Activated T-helper 1 cell treated with anti-CD3 and anti-CD28 coated beads, Interleukin-2, amount 50 U/mL, for 16 hours (primary cell): ENCODE measurements around the gene OGFRL1.
"Not testable (repeated sequence)": the region's sequence is repeated elsewhere in the genome, so short reads cannot be mapped to it uniquely, and the experiment has no call there.

Experiments
- DNase-seq, 2 donors: peaks; one replicate each; pipeline ENCODE4 v3.0.0-alpha.2; 2020; ENCODE audit warnings: low read depth in 1 of 2, low spot score in 1 of 2

Gene OGFRL1

GRCh38 chr6:71288228-71289038 is at the start of gene OGFRL1:
Gene OGFRL1 (plus strand): TSS chr6:71288811. CDS start chr6:71288937, 126 bp downstream.
- DNase-seq, result peak; percentile 35 to 42

GRCh38 chr6:71239694-71240093 is 48.9 kb upstream of the OGFRL1 start:
- no peak for DNase-seq

- no peak for DNase-seq
These were observed 43.2 kb upstream of the OGFRL1 start for GRCh38 chr6:71245265-71246049.

GRCh38 chr6:71246596-71246995 is 42.0 kb upstream of the OGFRL1 start:
- DNase-seq, result no peak

GRCh38 chr6:71248306-71248765 is 40.3 kb upstream of the OGFRL1 start:
- no peak for DNase-seq

GRCh38 chr6:71248878-71249544 is 39.6 kb upstream of the OGFRL1 start:
- DNase-seq, result no peak

- DNase-seq, result no peak
These were observed 38.5 kb upstream of the OGFRL1 start for GRCh38 chr6:71250099-71250602.

GRCh38 chr6:71252410-71252809 is 36.2 kb upstream of the OGFRL1 start:
- no peak for DNase-seq

GRCh38 chr6:71252960-71253359 is 35.7 kb upstream of the OGFRL1 start:
- DNase-seq, result no peak

- no peak for DNase-seq
These were observed 34.3 kb upstream of the OGFRL1 start for GRCh38 chr6:71254323-71254722.

GRCh38 chr6:71258078-71258866 is 30.3 kb upstream of the OGFRL1 start:
- DNase-seq, result no peak

- DNase-seq, result no peak
These were observed 28.6 kb upstream of the OGFRL1 start for GRCh38 chr6:71259888-71260604.

GRCh38 chr6:71262914-71263313 is 25.7 kb upstream of the OGFRL1 start:
- no peak for DNase-seq

- DNase-seq, result not testable (repeated sequence)
These were observed 22.2 kb upstream of the OGFRL1 start for GRCh38 chr6:71266392-71266791.

GRCh38 chr6:71268735-71269437 is 19.7 kb upstream of the OGFRL1 start:
- no peak for DNase-seq

GRCh38 chr6:71277926-71278600 is 10.5 kb upstream of the OGFRL1 start:
- DNase-seq, result no peak

- no peak for DNase-seq
These were observed 9.3 kb upstream of the OGFRL1 start for GRCh38 chr6:71279321-71279720.

- DNase-seq, result no peak
These were observed 8.9 kb upstream of the OGFRL1 start for GRCh38 chr6:71279740-71280139.

GRCh38 chr6:71280701-71281100 is 7.9 kb upstream of the OGFRL1 start:
- DNase-seq, result no peak
